Stimulated activated CD4-positive, alpha-beta T cell treated with anti-CD3 and anti-CD28 coated beads, Interleukin-12 subunit alpha, Interleukin-12 subunit beta, amount 100 ng/mL, for 24 hours (primary cell): ENCODE data around the gene POGK.
A peak's percentile ranks its signal among the peaks of the same experiment; 100 is the strongest.
"Not testable (repeated sequence)": the region's sequence is repeated elsewhere in the genome, so short reads cannot be mapped to it uniquely, and the experiment has no call there.

Experiments
- DNase-seq, 2 experiments: peaks; one replicate each; pipeline ENCODE4 v3.0.0-alpha.2; 2020; ENCODE audit warnings: low read depth in 2 of 2

The POGK gene

GRCh38 chr1:166857995-166858394 is 18.7 kb downstream of the POGK start:
- DNase-seq: no peak

GRCh38 chr1:166858726-166859419 is 19.6 kb downstream of the POGK start:
- no peak for DNase-seq

- DNase-seq: no peak
These were observed 20.3 kb downstream of the POGK start for GRCh38 chr1:166859597-166859996.

GRCh38 chr1:166865926-166866325 is 26.7 kb downstream of the POGK start:
- no peak for DNase-seq

- DNase-seq: no peak
These were observed 29.4 kb downstream of the POGK start for GRCh38 chr1:166868639-166869038.

- DNase-seq: no peak
These were observed 30.2 kb downstream of the POGK start for GRCh38 chr1:166869318-166870099.

GRCh38 chr1:166870584-166870983 is 31.3 kb downstream of the POGK start:
- DNase-seq: no peak

- no peak for DNase-seq
These were observed 35.2 kb downstream of the POGK start for GRCh38 chr1:166874464-166874863.

GRCh38 chr1:166875302-166875733 is 36.0 kb downstream of the POGK start:
- DNase-seq: no peak

GRCh38 chr1:166875734-166876539 is 36.7 kb downstream of the POGK start, which contains the start of gene TADA1:
Gene TADA1, minus strand, starts transcription at chr1:166876264. Its CDS starts 31 bp downstream, at chr1:166876233.
- DNase-seq: peak; percentile 97 to 99

GRCh38 chr1:166876540-166876838 is 37.2 kb downstream of the POGK start:
- no peak for DNase-seq

GRCh38 chr1:166878173-166878917 is 39.1 kb downstream of the POGK start:
- DNase-seq: not testable (repeated sequence)

- no peak for DNase-seq
These were observed 43.6 kb downstream of the POGK start for GRCh38 chr1:166882893-166883292.

GRCh38 chr1:166884040-166884642 is 44.9 kb downstream of the POGK start:
- peak in 1 of 2 experiments; percentile 11 for DNase-seq

- no peak for DNase-seq
These were observed 45.7 kb downstream of the POGK start for GRCh38 chr1:166884971-166885370.

- DNase-seq: no peak
These were observed 49.3 kb downstream of the POGK start for GRCh38 chr1:166888373-166889111.

- DNase-seq: no peak
These were observed 50.5 kb downstream of the POGK start for GRCh38 chr1:166889776-166890175.

- DNase-seq: no peak
These were observed 56.5 kb downstream of the POGK start for GRCh38 chr1:166895766-166896165.

GRCh38 chr1:166899769-166900168 is 60.5 kb downstream of the POGK start:
- no peak for DNase-seq

GRCh38 chr1:166900987-166901386 is 61.7 kb downstream of the POGK start:
- no peak for DNase-seq

GRCh38 chr1:166902279-166902678 is 63.0 kb downstream of the POGK start:
- DNase-seq: no peak
